GM21717 (cell line): ENCODE results near the gene IWS1.
"Not testable (repeated sequence)": the region's sequence is repeated elsewhere in the genome, so short reads cannot be mapped to it uniquely, and the experiment has no call there.

Source experiments
- ATAC-seq: cut with Tn5 transposase; IDR thresholded peaks from one replicate; pipeline ENCODE4 v1.9.1; 2021; ENCODE audit warnings: mild to moderate bottlenecking, moderate library complexity; ENCODE audit not compliant: unreplicated experiment

IWS1 gene

GRCh38 chr2:127561371-127561770 lies 35.1 kb upstream of the IWS1 start:
- ATAC-seq: no peak

- no peak for ATAC-seq
Observed at GRCh38 chr2:127560931-127561280, 34.6 kb upstream of the IWS1 start.

- no peak for ATAC-seq
Observed at GRCh38 chr2:127560201-127560930, 34.1 kb upstream of the IWS1 start.

GRCh38 chr2:127559454-127559853 lies 33.2 kb upstream of the IWS1 start:
- ATAC-seq: no peak

GRCh38 chr2:127558911-127559310 lies 32.6 kb upstream of the IWS1 start:
- ATAC-seq: no peak

GRCh38 chr2:127552846-127553245 lies 26.6 kb upstream of the IWS1 start:
- no peak for ATAC-seq

GRCh38 chr2:127552336-127552735 lies 26.0 kb upstream of the IWS1 start:
- no peak for ATAC-seq

GRCh38 chr2:127551221-127551930 lies 25.1 kb upstream of the IWS1 start:
- ATAC-seq: no peak

GRCh38 chr2:127546797-127547196 lies 20.5 kb upstream of the IWS1 start:
- ATAC-seq: no peak

- ATAC-seq: no peak
Observed at GRCh38 chr2:127545796-127546195, 19.5 kb upstream of the IWS1 start.

GRCh38 chr2:127545189-127545588 lies 18.9 kb upstream of the IWS1 start:
- ATAC-seq: no peak

GRCh38 chr2:127543013-127543501 lies 16.8 kb upstream of the IWS1 start:
- not testable (repeated sequence) for ATAC-seq

GRCh38 chr2:127542231-127542630 lies 15.9 kb upstream of the IWS1 start:
- no peak for ATAC-seq

GRCh38 chr2:127541809-127542208 lies 15.5 kb upstream of the IWS1 start:
- ATAC-seq: no peak

- no peak for ATAC-seq
Observed at GRCh38 chr2:127537644-127538043, 11.4 kb upstream of the IWS1 start.

- ATAC-seq: no peak
Observed at GRCh38 chr2:127536707-127537541, 10.6 kb upstream of the IWS1 start.

- no peak for ATAC-seq
Observed at GRCh38 chr2:127535918-127536317, 9.6 kb upstream of the IWS1 start.

GRCh38 chr2:127535422-127535901 lies 9.2 kb upstream of the IWS1 start, which contains the start of gene MYO7B:
Gene MYO7B, plus strand, starts transcription at chr2:127535683. Its CDS starts 24,040 bp downstream, at chr2:127559723.
- no peak for ATAC-seq

GRCh38 chr2:127532296-127532695 lies 6.0 kb upstream of the IWS1 start:
- ATAC-seq: no peak

- no peak for ATAC-seq
Observed at GRCh38 chr2:127531221-127531648, 4.9 kb upstream of the IWS1 start.
